Right lobe of liver (tissue), 4 donors: Measurements from ENCODE around the gene R3HCC1L.

Source experiments
- CTCF ChIP-seq, 4 donors: fragments of 200-600 bp in 3 of 4; fragments of 450-650 bp in 1 of 4; IDR thresholded peaks; one replicate each; pipeline versions ENCODE4 v1.5.1 to v1.8.0; 2016 to 2022; ENCODE audit warnings: antibody characterized with exemption in 4 of 4, mild to moderate bottlenecking in 2 of 4
- POLR2A ChIP-seq: fragments of 450-650 bp; IDR thresholded peaks from one replicate; pipeline ENCODE4 v1.6.1; 2017; ENCODE audit warnings: antibody characterized with exemption, mild to moderate bottlenecking
- donor health status: DM: no; HTN: no; CAD: no.
- donor health status: DM: no; HTN: no; CAD: no.
- donor health status: DM: no; HTN: yes; CAD: no.

- TF ChIP-seq CTCF (IDR thresholded peaks at IDR 0.05) (no peak), POLR2A (no peak)
These were observed 131.2 kb downstream of the R3HCC1L start for GRCh38 chr10:98265403-98266378.
